HG02852 (cell line): ENCODE results near the gene PDLIM5.
"Not testable (repeated sequence)": the region's sequence is repeated elsewhere in the genome, so short reads cannot be mapped to it uniquely, and the experiment has no call there.

Experiments used
- ATAC-seq: cut with Tn5 transposase; IDR thresholded peaks from one replicate; pipeline ENCODE4 v1.9.1; 2021; ENCODE audit warnings: mild to moderate bottlenecking, moderate library complexity; ENCODE audit not compliant: unreplicated experiment

The PDLIM5 gene

GRCh38 chr4:94639298-94639697 is 187.6 kb downstream of the PDLIM5 start:
- ATAC-seq, result no peak

DNA sequence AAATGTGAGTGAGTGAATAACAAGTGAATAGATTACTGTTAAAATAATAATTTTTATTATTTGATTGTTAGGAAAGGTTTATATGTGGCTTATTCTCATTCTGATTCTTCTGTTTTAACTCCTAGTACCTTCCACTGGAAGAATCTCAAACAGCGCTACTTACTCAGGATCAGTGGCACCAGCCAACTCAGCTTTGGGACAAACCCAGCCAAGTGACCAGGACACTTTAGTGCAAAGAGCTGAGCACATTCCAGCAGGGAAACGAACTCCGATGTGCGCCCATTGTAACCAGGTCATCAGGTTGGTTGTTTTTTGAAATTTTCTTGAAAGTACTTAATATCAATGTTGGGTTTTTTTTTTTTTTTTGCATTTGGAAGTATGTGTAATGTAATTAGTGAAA is 188.4 kb downstream of the PDLIM5 start:
- ATAC-seq, result no peak

- no peak for ATAC-seq
These were observed 190.2 kb downstream of the PDLIM5 start for GRCh38 chr4:94641702-94642560.

DNA sequence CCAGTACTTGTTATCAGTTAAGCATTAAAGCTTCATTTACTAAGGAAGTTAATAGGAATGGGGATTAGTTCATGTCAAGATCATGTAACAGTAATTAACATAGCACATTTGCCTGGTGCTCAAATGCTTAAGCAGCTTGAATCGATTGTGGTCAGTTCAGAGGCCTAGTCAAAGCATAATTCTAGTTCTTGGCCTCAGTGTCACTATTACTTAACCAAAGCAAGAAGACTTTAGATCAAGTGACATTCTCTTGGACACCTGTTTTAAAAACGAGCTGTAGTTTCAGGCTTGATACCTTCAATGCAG is 190.8 kb downstream of the PDLIM5 start:
- no peak for ATAC-seq

DNA sequence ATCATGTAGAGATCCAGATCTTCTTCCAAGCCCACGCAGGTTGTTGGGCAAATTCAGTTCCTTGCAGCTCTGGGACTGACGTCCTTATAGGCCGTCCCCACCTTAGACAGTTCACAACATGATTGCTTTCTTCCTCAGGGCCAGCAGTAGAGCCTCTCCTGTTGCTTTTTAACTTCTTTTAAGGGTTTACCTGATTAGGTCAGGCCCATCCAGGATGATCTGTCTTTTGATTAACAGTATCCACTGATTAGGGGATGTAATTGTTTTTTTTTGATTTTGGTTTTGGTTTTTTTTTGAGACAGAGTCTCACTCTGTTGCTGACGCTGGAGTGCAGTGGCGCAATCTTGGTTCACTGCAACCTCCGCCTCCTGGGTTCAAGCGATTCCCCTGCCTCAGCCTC is 197.0 kb downstream of the PDLIM5 start:
- ATAC-seq, result no peak

DNA sequence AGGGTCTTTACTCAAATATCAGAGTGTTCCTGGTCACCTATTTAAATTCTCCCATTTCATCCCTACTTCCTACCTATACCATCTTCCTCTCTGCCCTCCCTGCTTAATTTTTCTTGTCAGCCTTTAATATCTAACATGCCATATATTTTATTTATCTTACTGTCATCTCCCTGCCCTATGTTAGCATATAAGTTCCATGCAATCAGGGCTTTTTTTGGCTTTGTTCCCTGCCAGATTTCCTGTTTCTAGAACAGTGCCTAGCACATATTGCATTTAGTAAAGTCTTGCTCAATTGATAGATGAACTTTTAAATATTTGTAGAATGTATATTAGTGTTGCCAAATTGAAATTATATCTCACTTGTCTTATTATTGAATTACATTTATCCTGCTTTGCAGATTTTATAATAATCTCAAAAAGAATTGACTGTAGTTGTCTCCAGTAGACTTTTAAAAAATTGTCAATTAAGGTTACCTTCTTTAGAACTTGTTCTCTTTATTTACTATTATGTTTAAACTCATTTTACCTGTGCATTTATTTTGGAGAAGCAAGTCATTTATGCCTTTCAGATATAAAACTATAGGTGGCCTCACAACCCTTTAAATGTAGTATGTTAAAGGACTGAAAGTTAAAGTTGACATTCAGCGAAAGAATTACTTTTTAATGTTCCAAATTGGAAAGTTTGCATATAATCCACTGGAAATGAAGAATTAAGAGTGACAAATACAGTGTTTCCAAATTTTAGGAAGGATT is 197.8 kb downstream of the PDLIM5 start:
- ATAC-seq, result no peak

DNA sequence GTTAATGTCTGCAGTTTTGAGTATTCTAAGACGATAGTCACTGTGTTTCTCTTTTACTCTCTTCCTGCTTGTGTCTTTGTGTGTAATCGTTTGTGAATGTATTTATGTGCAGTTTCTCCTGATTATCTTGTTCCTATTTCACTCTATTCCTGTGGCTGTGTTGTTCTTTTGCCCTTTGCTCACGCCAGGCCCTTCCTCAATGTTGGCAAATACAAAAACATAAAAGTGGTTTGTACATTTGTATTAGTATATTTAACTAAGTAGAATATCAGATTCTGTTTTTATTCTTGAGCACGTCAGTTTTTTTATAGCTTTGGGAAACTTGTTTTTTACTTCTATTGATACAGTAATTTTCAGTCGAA is 198.4 kb downstream of the PDLIM5 start:
- no peak for ATAC-seq

- ATAC-seq, result no peak
These were observed 198.9 kb downstream of the PDLIM5 start for GRCh38 chr4:94650690-94651089.

GRCh38 chr4:94653095-94653649 is 201.4 kb downstream of the PDLIM5 start:
- no peak for ATAC-seq

DNA sequence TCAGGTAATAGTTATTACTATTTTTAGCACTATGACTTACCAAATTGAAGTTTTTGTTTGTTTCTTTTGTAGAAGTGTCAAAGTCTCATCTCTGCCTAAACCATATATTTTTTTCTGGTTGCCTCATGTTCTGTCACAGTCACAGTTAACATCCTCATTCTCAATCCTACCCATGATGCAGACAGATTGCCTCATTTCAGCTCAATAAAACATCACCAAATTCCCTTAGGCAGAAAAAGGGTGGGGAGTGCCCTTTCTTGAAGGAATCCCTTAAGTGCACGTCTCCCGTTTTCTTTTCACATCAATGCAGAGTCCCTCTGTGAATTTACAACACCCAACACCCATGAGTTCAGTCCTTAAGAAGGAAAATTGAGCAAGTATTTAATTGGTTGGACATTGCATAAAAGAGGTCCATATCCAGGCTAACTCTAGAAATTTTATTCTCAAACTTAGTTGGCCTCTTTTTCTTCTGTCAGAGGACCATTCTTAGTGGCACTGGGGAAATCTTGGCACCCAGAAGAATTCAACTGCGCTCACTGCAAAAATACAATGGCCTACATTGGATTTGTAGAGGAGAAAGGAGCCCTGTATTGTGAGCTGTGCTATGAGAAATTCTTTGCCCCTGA is 202.4 kb downstream of the PDLIM5 start:
- no peak for ATAC-seq

DNA sequence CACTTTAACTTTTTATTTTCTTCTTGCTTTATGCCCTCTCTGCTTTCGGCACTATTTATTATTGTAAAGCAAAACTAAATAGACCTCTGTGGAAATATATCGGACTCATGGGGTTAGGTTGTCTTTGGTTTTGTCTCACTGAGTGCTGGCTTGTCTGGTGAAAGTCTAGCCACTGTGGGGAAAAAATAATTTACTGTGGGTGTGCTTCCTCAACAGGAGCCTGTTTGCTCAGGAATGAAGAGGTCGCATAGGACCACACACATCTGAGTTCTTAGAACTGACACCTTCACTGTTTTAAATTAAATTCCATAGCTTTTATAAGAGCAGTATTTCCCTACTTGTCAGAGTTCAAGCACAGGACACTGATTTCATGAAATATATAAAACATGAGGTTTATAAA is 203.0 kb downstream of the PDLIM5 start:
- ATAC-seq, result no peak

- ATAC-seq, result no peak
These were observed 208.9 kb downstream of the PDLIM5 start for GRCh38 chr4:94660614-94661013.

DNA sequence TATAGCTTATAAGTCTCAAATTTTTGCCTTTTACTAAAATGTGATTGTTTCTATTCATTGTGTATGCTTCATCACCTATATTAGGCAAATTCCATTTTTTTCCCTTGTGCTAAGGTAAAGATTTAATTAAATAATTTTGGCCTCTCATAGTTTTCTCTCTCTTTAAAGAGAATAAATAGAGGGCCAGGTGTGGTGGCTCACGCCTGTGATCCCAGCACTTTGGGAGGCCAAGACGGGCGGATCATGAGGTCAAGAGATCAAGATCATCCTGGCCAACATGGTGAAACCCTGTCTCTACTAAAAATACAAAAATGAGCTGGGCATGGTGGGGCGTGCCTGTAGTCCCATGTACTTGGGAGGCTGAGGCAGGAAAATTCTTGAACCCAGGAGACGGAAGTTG is 213.3 kb downstream of the PDLIM5 start:
- ATAC-seq, result not testable (repeated sequence)

GRCh38 chr4:94665500-94666404 is 214.0 kb downstream of the PDLIM5 start:
- ATAC-seq, result no peak

DNA sequence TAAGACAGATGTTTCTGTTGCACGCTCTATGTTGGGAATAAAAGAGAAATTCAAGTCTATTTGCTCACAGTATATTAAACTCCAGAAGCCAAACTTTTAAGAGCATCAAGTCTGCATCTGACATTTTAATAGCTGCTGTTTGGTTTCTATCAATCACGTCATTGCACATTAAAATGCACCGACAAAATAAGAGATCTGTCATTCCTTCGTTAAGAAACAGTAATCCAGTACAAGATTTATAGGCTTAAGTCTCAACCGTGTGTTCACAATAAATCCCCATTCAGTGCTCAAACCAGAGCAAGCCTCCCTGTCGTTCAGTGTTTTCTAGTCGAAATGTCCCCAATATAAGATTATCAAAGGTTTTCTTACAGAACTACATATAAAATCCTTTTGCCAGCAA is 217.0 kb downstream of the PDLIM5 start:
- ATAC-seq, result no peak

DNA sequence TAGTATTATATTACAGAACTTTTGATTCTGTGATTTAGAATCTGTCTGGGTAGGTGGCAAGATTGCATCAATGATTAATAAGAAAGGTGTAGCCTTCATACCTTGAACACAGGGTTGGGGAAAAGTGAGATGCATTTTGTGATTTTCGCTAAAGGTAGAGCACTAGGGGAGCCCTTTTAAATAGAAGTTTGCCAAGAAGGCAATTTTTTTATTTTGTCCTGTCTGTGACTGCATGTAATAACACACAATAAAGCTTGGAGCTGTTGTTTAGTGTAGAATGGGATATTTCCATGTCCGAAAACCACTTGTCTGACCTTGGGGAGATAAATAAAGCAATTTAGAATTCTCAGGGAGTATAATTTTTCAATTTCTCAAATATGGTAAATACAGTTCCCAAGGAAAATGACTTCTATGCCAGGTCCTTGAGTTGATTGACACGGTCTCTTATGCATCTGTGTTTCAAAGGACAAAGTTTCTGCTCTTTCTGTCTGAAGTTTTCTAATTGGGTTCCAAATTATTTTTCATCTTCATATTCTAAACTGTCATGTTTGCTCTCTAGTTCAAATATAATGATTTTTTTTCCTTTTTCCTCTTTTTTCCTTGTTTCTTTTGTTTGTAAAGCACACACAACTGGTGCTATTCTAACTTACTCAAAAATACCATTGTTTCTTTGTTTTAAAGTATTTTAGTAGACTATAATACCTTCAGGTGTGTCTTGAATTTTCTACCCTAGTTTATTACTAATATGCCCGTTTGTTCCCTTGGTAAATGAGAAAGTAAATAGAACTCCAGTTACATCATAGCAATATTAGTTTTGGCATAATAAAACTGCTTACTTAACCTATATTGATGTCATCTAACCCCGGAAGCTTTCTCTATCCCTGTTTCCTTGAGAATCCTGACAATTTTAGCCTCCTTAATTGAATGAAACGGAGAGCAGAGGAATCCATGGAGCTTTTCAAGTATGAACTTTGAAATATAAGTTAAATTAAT is 218.2 kb downstream of the PDLIM5 start:
- ATAC-seq, result no peak

DNA sequence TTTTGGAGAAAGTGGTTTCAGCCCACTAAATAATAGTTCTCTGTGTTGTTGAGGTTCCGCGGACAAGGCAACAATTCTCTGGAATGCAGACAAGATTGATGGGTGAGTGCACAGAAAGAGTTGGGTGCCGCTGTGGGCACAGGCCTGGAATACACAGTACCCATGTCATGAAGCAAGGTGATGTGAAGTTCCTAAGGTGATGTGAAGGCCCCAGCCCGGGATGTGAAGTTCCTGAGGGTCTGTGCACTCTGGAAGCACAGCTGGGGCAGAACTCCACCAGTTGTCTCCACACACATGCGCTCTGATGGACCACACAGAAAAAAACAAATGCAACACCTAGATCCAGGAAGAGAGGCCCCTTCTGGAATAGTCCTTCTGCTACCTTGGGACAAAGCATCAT is 219.4 kb downstream of the PDLIM5 start:
- ATAC-seq, result no peak

DNA sequence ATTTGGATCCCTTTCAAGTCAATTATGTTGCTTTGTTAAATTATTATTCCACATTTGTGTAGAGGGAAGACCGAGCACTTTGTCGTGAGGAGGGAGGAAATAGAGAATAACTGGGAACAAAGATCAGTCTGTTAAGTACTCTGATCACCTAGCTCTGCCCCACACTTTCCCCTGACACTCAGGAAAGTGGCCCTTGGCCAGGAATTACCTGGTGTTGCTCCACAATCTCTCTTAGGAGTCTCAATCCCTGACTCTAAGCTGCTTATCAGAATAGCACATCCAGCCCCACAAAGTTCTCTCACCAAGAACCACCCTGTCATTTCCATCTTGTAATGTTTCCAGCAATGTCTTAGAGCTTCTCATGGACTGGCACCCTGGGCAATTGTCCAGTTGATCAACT is 222.2 kb downstream of the PDLIM5 start:
- no peak for ATAC-seq

DNA sequence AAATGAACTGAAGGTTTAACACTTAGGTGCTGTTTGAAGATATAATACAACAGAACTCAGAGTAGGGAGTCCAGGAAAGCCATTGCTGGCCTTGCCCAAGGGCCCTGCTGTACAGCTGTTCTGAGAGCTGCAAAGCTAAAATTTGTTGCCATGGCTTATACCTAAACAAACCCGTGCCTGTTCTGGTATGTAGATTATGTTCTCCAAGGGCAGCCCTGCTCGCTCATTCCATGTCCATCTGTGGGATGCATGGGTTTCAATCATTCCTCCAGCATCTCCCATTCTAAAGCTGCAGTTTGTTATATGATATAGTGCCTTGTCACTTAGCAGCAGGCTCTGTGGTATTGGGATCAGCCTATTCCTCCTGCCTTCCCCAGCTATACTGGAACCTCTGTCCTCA is 225.2 kb downstream of the PDLIM5 start:
- no peak for ATAC-seq

DNA sequence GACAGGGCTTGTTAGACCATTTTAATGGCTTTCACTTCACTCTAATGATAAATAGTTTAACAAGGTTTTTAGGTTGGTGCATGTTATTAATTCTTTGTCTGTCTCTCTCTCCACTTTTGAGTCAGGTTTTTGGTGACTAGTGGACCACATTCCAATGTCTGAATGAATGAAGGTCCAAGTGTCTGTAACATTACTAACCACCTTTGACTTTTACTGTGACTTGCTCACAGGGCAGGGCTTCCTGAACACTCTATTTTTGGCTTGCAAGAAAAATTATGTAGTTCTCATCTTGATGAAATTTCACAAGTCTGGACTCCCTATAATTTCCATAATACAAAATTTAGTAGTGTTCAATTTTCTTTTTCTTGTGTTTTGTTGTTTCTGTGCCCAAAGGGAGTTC is 227.2 kb downstream of the PDLIM5 start:
- ATAC-seq, result no peak
